ENCODE data around the gene NHLRC4. TPM values are rescaled to one million over a fixed set of nuclear protein-coding genes. Genes with fewer than 3 reads are reported as not detected.

The NHLRC4 gene
- total RNA-seq, 2 donors from 2014 or later, result 2.0 to 3.2 TPM

GRCh38 chr16:561413-561794 is 5.4 kb upstream of the NHLRC4 start:
- DNase-seq (ENCODE audit: low spot score) (no peak), ATAC-seq (ENCODE audit: insufficient number of reproducible peaks, low FRiP score, low read depth) (no peak)
- H3K27ac ChIP-seq, result no peak overlapping the region
- H3K27me3 ChIP-seq (replicated peaks; ENCODE audit: insufficient read depth), result no peaks in the 10 kb centered on the region
- H3K9me3 ChIP-seq, result no peaks in the 10 kb centered on the region
- no peak overlapping the region for H3K4me3 ChIP-seq
- TF ChIP-seq CTCF (IDR thresholded peaks at IDR 0.05), result no peak
- peaks cover 6 to 12% of the 10 kb centered on the region in 2 donors for H3K4me1 ChIP-seq (ENCODE audit: control insufficient read depth in 1 of 2, low read depth in 2 of 2)
- no peaks in the 10 kb centered on the region for H3K36me3 ChIP-seq

- H3K9me3 ChIP-seq, result no peaks in the 10 kb centered on the region
- TF ChIP-seq CTCF (IDR thresholded peaks at IDR 0.05), result no peak
- peaks cover 14 to 20% of the 10 kb centered on the region in 2 donors for H3K4me1 ChIP-seq (ENCODE audit: control insufficient read depth in 1 of 2, low read depth in 2 of 2)
- no peak overlapping the region for H3K27ac ChIP-seq
- no peak for ATAC-seq (ENCODE audit: insufficient number of reproducible peaks, low FRiP score, low read depth)
- no peak overlapping the region for H3K4me3 ChIP-seq
- H3K36me3 ChIP-seq, result no peaks in the 10 kb centered on the region
- H3K27me3 ChIP-seq (replicated peaks; ENCODE audit: insufficient read depth), result no peaks in the 10 kb centered on the region
- DNase-seq (ENCODE audit: low spot score), result no peak
These were observed 4.6 kb upstream of the NHLRC4 start for GRCh38 chr16:561957-562938.

DNA sequence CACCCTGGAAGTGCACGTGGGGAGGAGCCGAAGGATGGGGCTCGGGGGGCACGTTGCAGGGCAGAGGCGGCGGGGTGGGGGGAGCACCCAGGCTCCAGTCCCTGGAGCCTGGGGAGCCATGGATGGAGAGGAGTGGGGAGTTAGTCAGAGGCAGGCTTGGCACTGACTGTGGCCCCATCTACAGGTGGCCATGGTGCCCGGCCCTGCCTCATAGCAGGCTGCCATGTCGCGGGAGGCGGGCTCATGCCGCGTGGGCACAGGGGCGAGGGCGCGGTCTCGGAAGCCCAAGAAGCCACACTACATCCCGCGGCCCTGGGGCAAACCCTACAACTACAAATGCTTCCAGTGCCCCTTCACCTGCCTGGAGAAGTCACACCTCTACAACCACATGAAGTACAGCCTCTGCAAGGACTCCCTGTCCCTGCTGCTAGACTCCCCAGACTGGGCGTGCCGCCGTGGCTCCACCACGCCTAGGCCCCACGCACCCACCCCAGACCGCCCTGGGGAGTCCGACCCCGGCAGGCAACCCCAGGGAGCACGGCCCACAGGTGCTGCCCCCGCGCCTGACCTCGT is 3.6 kb upstream of the NHLRC4 start:
- no peak overlapping the region for H3K27ac ChIP-seq
- no peak for TF ChIP-seq CTCF (IDR thresholded peaks at IDR 0.05)
- H3K4me3 ChIP-seq, result no peak overlapping the region
- H3K27me3 ChIP-seq (replicated peaks; ENCODE audit: insufficient read depth), result no peaks in the 10 kb centered on the region
- no peak for DNase-seq (ENCODE audit: low spot score)
- no peak for ATAC-seq (ENCODE audit: insufficient number of reproducible peaks, low FRiP score, low read depth)
- H3K4me1 ChIP-seq (ENCODE audit: control insufficient read depth in 1 of 2, low read depth in 2 of 2), result peaks cover 15 to 22% of the 10 kb centered on the region in 2 donors
- no peaks in the 10 kb centered on the region for H3K36me3 ChIP-seq
- H3K9me3 ChIP-seq, result no peaks in the 10 kb centered on the region

DNA sequence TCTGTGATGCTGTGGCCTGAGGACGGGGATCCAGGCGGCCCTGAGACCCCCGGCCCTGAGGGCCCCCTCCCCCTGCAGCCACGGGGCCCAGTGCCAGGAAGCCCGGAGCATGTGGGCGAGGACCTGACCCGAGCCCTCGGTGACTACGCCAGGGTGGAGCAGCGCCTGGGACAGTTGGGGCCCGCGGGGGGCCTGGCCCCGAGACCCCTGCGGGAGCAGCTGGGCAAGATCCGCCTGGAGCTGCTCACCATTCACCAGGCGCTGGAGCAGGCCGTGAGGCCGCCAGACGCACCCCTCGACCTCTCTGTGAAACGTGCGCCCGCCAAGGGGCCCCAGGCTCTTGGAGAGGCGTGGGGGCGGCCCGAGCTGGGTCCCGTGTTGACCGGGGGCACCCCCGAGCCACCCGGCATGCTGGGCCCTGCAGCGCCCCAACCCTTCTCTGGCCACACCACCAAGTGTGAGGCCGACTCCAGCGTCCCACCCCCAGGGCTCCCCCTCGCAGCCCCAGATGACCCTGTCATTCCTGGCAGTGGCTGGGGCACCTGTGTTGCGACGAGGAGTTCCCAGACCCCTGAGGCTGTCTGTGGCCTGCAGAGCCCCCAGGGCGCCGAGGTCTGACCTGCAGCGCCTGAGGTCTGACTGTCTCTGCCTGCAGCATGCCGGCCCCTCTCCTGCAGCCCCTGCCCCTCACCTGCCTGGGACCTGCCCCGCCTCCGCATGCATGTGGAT is 2.0 kb upstream of the NHLRC4 start:
- Histone ChIP-seq H3K9me3 (no peaks in the 10 kb centered on the region), H3K4me3 (no peak overlapping the region), H3K27me3 (replicated peaks; ENCODE audit: insufficient read depth) (no peaks in the 10 kb centered on the region), H3K36me3 (no peaks in the 10 kb centered on the region), H3K4me1 (ENCODE audit: control insufficient read depth in 1 of 2, low read depth in 2 of 2) (peaks cover 21 to 29% of the 10 kb centered on the region in 2 donors), H3K27ac (no peak overlapping the region)
- no peak for TF ChIP-seq CTCF (IDR thresholded peaks at IDR 0.05)
- DNase-seq (ENCODE audit: low spot score) (no peak), ATAC-seq (ENCODE audit: insufficient number of reproducible peaks, low FRiP score, low read depth) (no peak)

All from thoracic aorta (tissue), 2 donors.